Posterior vena cava (tissue), 2 donors: ENCODE data around the gene ITGA1. TPM values are rescaled to one million over a fixed set of nuclear protein-coding genes. Genes with fewer than 3 reads are reported as not detected.
"Not testable (repeated sequence)": the region's sequence is repeated elsewhere in the genome, so short reads cannot be mapped to it uniquely, and the experiment has no call there.

Experiments used
- DNase-seq: peaks from one replicate; pipeline ENCODE4 v3.0.0-alpha.2; 2020; ENCODE audit warnings: low spot score
- intact Hi-C, 2 donors: fragments of 100-400 bp; cut with DNase I; formaldehyde crosslinking; loops; one replicate each; pipeline versions ENCODE4 v1.14.1 to v1.14.2; 2022 to 2023
- total RNA-seq, 2 donors: library from RNA; stranded (reverse); fragmentation: NEBNext Ultra II Directional; extraction: Animal tissue kit (Norgen Biotek cat#: 25700); gene quantifications; one replicate each; pipeline ENCODE4 v1.2.1, GENCODE V29; 2021
- donor health status: DM: yes; HTN: yes; CAD: no.
- donor health status: DM: yes; HTN: yes; CAD: no.

The ITGA1 gene
- total RNA-seq, 2 donors from 2014 or later, result 134 to 213 TPM

DNA sequence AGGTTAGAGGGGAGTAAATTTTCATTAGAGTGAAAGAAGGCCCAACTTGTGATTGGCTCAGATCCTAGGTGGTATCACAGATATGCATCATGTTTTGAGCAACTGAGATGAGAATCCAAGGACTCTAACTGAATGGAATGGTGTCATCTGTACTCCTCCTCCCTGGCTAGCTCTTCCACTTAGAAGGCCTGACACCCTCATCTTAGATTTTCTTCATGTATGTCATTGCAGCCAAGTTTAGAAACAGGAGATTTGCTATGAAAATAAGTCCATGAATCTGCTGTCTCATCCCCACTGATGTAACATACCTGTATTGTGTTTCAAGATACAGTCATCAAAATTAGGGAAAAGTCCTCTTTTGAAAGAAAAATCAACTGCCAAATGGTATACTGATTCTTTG lies 54.4 kb downstream of the ITGA1 start:
- intact Hi-C loops, result no loop called here
- no peak for DNase-seq

DNA sequence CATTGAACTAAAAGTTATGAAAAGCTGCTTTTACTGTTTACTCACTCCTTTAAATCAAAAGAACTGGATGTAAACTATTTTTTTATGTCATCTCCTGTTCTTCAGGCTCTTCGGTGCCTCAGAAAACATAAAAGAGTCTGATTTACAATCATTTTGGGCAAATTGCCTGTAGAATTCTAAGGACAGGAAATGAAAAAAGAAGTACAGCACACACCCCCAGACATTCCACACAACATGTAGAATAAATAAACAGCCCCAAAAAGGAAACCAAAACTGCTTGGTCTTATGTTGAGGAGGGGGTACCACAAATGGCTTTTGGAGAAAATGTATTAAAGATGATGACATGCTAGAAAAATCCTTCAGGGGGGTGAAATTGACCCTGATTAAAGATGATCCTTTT lies 57.2 kb downstream of the ITGA1 start:
- DNase-seq, result no peak
- intact Hi-C loops, result no loop called here

DNA sequence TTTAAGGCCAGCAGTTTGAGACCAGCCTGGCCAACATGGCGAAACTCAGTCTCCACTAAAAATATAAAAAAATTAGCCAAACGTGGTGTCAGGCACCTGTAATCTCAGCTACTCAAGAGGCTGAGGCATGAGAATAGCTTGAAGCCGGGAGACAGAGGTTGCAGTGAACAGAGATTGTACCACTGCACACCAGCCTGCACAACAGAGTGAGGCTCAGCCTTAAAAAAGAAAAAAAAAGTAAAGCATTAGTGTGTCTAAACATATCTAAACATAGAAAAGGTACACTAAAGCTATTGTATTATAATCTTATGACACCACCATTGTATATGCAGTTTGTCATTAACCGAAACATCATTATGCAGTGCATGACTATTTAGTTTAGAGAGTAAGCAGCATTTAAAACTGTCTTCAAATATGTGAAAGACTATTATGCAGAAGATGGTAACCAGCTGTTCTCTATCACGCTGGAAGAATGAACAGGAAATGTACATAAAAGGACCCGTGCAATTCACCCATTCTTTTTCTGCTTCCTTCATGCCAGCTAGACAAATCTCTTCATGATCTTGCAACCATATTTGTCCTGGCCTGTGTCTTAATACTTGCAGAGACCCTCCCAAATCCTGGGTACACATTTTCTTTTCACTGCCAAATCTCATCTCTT lies 58.6 kb downstream of the ITGA1 start:
- DNase-seq, result no peak
- intact Hi-C loops, result no loop called here

DNA sequence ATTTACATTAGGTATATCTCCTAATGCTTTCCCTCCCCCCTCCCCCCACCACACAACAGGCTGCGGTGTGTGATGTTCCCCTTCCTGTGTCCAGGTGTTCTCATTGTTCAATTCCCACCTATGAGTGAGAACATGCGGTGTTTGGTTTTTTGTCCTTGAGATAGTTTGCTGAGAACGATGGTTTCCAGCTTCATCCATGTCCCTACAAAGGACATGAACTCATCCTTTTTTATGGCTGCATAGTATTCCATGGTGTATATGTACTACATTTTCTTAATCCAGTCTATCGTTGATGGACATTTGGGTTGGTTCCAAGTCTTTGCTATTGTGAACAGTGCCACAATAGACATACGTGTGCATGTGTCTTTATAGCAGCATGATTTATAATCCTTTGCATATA lies 61.0 kb downstream of the ITGA1 start:
- intact Hi-C loops, DNase-seq: not testable (repeated sequence)

DNA sequence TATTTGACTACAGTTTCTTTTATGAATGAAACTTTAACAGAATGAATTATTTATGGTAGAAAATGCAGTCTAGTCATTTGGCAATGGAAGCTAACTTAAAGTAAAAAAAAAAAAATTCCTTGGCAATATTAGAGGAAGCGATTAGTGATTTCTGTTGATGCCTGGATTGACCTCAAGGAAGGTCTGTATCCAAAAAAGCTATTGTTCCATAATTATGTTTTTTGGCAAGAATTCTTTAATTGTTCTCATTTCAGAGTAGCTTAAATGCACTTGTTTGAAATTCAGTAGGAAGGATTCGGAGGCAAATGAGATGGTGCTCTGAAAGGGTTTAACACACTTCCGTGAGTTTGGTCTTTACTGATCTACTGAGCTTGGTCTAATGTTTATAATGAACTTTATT lies 61.8 kb downstream of the ITGA1 start:
- intact Hi-C loops, result no loop called here
- DNase-seq, result no peak

DNA sequence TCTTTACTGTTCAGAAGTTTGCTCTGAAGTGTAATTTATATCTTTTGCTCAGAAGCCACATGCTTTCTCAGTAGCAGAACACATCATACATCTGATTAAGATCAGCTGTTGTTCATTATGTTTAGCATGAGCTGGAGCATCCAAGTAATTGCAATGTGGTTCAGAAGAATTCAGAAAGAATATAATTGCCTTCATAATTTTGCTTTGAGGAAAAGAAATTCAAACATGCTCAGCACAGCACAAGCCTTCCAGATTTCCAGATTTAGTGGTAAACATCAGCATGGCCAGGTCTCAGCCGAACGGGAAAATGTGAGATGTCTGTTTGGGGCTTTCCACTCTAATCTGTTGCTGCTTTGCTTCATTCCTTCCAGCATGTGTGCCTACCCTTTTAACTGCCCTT lies 65.9 kb downstream of the ITGA1 start:
- no peak for DNase-seq
- intact Hi-C loops, result no loop called here

DNA sequence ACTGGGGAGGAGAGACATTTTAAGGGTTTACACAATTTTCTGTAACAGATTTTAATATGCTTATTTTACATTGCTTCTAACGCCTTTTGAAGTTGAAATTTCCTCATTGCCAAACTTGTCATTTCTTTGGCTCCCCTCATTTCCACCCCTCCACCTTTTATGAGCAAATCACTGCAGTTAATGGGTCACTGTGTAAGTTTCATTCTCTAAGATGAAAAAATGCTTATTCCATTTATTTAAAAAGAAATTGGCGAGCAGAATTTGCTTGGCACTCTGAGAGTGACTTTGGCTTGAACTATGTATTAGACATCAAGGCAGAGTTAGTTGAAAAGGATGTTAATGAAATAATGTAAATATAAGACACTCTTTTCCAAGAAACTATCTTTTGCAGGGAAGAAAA lies 66.6 kb downstream of the ITGA1 start:
- DNase-seq, result no peak
- intact Hi-C loops, result no loop called here

DNA sequence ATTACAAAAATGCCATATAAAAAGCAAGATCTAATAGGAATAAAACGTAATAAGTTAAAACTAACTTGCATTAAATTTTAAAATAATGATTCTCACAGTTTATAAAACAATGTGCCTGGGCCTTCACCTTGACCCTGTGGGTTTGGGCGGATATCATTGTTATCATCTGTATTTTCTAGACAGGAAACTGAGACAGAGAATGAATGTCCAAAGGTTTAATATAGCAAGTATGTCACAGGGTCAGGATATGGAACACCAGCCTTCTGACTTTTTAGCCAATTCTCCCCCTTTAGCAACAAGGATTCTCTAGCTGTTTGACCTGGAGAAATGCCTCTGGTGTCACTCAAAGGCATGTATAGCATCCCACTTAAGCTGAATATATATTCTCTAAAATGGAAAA lies 67.2 kb downstream of the ITGA1 start:
- intact Hi-C loops, result no loop called here
- DNase-seq, result no peak

DNA sequence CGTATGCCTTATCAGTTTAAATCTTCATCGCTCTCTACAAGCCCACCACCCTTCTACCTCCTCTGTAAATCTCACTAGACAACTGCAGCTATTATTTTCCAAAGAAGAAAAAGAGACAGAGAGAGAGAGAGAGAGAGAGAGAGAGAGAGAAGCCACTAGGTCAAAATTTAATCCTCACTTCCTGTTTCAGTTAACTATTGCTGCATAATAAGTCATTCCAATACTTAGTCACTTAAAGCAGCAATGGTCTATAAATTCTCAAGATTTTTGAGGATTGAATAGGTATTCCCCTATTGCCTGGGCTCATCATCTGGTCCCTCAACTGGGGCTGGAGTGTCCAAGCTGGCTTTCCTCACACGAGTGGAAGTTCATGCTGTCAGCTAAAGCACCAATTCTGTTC lies 68.8 kb downstream of the ITGA1 start:
- intact Hi-C loops, result no loop called here

DNA sequence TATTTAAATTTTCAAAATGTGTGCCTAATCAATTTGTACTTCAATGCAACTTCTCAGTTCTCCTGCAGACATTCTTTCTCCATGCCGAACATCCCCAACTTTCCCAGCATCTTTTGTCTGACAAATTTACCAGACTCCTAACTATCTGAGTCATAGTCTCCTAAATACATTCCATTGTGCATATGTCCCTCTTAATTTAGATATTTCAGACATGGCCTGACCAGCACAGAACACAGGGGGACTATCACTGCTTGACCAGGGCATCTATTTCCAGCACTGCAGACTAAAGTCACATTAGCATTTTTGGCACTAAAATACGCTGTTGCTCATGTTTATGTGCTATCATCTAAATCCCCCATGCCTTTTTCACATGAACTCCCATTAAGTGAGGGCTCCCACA lies 71.9 kb downstream of the ITGA1 start:
- intact Hi-C loops, result no loop called here
- no peak for DNase-seq

More for the DNA sequence above, 68.8 kb downstream of the ITGA1 start:
- DNase-seq, result no peak

DNA sequence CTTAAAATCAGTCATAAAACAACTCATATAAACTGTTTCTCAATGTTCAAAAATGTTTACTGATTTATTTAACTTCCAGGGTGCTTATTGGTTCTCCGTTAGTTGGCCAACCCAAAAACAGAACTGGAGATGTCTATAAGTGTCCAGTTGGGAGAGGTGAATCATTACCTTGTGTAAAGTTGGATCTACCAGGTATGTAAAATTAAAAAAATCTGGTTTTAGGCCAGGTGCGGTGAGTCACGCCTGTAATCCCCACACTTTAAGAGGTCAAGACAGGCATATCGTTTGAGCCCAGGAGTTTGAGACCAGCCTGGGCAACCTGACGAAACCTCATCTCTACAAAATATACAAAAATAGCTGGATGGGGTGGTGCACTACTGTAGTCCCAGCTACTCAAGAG lies 73.7 kb downstream of the ITGA1 start:
- DNase-seq, result no peak
- intact Hi-C loops, result no loop called here

DNA sequence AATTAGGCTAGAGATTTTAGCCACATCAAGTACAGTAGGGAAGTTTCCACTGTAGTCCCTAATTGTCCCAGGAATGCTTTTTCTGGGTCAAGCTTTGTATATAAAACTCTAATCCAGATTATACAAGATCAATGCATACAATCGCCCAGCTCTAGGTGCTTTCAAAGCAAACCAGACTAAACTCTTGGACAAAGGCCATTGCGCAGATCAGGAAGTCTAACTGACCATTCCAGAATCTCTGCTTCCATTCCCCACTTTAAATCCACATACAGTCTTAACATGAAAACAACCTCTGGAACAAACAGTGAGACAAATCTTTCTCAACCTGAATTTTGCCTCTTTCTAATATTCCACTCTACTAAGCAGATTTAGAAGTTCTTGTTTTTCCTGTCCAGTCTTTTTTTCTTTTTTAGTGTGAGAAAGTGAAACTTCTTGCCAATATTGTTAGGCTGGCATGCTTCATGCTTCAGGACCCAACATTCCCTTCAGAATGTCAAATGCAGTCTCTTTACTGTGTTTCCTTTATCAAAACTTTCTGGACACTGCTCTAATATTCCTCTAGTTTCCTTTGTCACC lies 76.1 kb downstream of the ITGA1 start:
- DNase-seq, result no peak
- intact Hi-C loops, result no loop called here

DNA sequence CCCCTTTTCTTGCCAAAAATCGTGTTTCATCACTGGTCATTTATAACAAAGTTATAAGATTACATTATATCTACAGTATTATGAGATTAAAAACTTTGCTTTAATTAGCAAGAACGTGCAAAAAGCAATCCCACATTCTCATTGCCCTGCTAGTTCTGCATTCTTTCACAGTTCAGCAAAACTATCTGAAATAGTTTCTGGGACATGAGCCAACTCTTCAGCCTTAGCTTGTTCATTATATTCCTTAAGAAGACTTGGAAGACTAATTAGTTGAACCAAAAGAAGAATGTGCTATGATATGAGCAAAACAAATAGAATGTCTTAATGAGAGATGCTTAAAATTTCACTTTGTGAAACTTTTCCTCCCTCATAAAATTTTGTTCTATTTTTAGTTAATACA lies 76.7 kb downstream of the ITGA1 start:
- intact Hi-C loops, result no loop called here
- DNase-seq, result no peak

DNA sequence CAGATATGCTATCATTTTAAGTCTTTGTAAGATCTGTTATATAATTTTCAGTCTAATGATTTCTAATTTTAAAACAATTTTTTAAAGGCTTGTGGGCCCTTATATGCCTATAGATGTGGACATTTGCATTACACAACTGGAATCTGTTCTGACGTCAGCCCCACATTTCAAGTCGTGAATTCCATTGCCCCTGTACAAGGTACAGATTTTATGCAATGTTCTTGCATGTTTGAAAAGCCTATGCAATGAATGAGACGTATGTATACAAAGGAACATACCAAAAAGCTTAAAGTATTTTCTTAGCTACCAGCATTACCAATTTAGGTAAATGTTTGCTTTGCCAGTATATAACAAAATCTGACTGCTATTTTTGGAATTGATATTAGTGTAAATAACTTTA lies 77.2 kb downstream of the ITGA1 start:
- no peak for DNase-seq
- intact Hi-C loops, result no loop called here

DNA sequence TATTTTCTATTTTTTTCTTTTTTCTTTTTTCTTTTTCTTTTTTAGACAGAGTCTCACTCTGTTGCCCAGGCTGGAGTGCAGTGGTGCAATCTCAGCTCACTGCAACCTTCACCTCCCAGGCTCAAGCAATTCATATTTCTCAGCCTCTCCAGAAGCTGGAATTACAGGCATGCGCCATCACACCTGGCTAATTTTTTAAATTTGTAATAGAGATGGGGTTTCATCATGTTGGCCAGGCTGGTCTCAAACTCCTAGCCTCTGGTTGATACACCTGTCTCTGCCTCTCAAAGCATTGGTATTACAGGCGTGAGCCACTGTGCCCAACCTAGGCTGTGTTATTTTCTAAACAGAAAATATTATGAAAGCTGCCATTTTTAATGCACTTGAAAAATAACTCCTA lies 78.3 kb downstream of the ITGA1 start:
- intact Hi-C loops, DNase-seq: not testable (repeated sequence)

DNA sequence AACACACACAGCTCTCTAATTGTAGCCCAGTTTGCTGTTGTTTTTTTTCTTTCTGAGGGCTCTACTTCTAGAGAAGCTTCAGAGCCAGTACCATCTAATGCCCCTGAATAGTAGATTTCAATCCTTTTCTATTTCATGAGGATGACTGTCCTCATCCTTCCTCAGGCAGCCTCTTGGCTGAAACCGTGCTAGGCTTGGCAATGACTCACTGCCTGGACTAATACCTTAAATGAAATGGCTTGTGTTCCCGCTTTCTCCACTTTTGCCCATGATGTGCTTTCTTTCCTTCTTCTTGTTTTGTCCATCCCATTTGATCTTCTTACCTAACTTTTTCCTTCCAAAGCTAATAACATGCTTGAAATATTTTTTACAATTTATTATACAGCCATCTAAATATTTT lies 80.1 kb downstream of the ITGA1 start:
- intact Hi-C loops, result no loop called here
- no peak for DNase-seq

DNA sequence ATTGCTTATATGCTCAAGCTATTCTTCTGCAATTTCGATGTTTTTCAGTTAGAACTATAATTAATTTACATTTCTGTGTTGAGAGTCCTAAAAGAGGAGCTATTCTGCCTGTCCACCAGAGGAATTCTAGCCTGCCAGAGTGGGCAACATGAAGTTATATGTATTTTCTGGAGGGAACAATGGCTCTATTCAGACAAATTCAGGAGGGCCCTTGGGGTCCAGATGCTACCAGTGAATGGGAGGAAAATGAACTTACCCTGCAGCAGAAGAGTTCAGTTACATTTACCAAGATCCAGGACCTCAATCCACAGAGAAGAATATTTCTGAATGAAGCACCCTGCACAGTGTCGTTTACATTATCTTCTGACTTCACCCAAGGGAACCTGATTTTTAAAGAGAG lies 80.7 kb downstream of the ITGA1 start:
- no peak for DNase-seq
- intact Hi-C loops, result no loop called here

DNA sequence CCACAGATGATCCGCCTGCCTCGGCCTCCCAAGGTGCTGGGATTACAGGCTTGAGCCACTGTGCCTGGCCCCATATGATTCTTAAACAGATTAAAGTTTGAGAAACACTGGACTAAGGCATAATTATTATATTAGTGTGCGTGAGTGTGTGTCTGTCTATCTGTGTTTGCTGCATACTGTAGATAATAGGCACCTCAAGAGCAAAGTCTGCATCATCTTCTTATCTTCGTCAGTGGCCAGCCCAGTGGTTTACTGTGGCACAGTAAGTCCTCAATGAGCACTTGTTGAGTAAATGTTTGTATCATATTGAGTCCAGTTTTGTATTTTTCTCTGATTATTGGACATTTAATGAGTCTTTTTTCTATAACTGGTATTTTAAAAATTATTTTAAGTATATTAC lies 81.7 kb downstream of the ITGA1 start:
- intact Hi-C loops, result no loop called here
- DNase-seq, result no peak

DNA sequence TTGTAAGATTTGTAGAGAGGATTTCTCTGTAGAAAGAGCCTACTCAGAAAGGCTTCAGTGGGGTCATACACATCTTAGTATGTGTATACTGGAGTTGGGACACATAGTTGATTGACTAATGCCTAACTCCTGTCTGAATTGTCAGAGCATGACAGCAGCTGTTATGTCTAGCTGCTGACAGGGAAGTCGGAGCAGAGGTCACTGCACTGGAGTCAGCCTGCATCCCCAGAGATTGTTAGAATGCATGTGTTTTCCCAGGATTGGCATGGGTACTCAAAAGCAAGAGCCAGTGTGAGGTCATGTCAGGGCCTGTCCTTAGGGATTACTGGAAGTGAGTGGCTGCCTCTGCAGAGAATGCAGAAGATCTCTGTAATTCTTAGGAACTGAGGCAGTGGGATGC lies 82.7 kb downstream of the ITGA1 start:
- no peak for DNase-seq
- intact Hi-C loops, result no loop called here

DNA sequence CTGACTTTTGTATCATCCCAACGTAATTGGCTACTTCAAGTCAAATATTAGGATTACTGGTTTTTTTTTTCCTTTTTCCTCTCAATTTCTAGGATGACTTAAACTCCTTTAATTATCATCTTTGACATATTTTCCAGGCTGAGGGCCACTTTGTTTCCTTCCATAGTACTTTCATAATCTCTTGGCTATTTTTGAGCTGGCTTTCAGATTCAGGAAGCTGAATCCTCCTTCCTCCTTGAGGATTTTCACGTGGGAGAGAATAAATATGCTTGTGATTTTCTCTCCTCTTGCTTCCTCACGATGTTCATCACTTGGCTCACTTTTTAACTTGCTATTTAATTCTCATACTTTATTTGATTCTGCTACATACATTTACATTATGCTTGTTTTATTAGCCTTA lies 88.1 kb downstream of the ITGA1 start:
- intact Hi-C loops, result no loop called here
- no peak for DNase-seq

DNA sequence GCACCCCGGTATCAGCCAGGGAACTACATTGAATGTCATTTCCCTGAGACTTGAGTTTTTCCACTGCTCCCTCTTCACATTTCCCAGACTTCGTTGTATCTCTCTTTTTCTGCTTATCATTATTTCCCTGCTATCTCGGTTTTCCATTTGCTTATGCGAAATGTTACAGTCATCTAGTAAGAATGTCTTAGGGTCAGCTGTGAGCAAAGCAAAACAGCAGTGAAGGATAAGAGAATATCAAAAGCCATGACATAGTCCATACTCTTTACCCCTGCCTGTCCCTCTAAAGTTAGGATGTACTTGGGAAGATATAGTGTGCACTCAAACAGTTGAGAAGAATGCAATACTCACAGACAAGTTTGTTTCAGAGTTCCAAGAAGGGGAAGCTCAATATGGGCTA lies 88.7 kb downstream of the ITGA1 start:
- DNase-seq, result no peak
- intact Hi-C loops, result no loop called here

DNA sequence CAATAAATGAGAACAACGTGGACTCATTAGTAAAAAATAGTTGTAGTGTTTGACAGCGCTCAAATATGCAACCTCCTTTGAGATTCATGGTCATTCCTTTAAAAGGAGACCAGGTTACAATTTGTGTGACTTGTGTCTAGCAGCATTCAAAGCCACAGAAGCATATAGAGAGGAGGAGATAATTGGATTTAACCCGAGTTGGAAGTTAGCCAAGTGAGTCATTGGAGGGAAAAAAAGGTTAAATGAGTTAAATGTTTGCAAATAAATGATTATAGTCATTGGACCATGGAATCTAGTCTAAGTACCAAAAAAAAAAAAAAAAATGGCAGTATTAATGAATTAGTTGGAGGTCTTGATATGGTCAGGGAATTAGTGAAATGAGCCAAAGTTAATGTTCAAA lies 90.9 kb downstream of the ITGA1 start:
- intact Hi-C loops, result no loop called here
- DNase-seq, result no peak
